ENCODE results near the gene AFG3L2.
"Not testable (repeated sequence)": the region's sequence is repeated elsewhere in the genome, so short reads cannot be mapped to it uniquely, and the experiment has no call there.

AFG3L2 gene

DNA sequence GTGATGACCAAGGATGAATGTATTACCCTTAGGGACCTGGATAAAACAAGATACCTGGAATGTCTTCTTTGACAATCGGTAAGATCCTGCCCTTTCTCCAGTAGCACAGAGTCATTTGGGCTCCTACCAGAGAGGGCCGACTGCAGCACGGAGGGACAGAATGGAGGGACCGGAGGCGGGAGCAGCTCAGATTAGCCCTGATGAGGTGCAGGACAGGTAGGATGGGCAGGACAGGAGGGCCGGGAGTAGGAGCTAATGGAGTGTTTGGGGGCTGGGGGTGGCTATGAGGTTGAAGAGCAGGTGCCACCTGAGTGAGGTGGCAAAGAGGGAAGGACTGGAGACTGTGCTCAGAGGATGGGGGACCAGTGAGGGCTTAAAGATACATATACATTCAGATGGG is 20.8 kb upstream of the AFG3L2 start:
- DNase-seq: no peak

DNA sequence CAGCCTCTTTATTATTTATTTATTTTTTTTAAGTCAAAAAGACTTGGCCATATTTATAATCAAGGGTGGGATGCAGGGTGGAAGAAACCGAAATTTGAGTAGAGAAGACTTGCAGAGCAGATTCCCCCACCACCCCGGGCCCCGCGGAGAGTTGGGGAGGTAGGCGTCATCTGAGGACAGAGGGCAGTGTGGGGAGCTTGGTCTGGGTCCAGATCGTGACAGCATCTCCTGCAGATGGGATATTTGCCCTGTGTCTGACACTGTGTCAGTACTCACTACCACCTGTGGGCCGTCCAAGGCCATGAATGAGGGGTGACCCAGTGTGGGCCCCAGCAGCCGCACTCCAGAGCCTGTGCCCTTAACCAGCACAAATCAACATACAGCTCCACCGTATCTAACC is 20.2 kb upstream of the AFG3L2 start:
- no peak for DNase-seq

GRCh38 chr18:12394428-12394827 is 17.4 kb upstream of the AFG3L2 start:
- no peak for DNase-seq

DNA sequence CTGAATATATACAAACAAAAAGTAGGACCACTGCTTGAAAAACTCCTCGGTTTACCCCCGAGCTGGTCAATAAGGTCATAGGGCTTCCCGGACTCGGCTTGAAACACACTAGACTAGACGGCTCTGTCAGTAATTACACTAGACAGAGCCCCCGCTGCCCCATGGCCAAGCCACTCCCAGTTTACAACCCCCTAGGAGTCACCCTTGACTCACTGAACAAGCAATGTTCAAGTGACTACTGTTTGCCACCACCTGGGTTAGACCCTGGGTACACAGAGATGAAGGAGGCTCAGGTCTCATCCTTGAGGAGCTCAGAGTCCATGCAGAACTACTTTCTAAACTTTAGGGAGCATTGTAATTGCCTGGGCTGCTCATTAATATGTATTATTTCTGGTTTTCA is 17.0 kb upstream of the AFG3L2 start:
- DNase-seq: no peak

DNA sequence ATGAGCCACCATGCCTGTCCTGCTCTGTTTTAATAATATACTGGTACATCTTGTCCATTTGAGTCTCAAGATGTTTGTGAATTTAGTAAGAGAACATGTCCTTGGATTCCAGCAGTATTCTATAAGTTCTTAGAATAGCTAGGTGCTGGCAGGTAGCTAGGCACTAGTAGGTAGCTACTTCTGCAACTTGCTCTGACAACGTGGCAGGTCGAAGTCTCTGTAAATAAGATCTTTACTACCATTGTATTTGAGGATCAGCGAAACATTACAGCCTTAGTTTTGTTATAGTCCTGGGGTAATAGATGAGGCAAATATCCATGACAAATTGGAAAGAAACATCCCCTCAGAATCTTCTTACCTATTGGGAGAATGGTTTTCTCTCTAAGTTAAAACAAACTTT is 16.5 kb upstream of the AFG3L2 start:
- DNase-seq: no peak

GRCh38 chr18:12391487-12392165 is 14.6 kb upstream of the AFG3L2 start:
- DNase-seq: peak in 43 of 56 donors; percentile 7 to 75 (median 35)

- DNase-seq: no peak
These were observed 11.4 kb upstream of the AFG3L2 start for GRCh38 chr18:12388442-12388841.

GRCh38 chr18:12384261-12384660 is 7.2 kb upstream of the AFG3L2 start:
- DNase-seq: no peak

DNA sequence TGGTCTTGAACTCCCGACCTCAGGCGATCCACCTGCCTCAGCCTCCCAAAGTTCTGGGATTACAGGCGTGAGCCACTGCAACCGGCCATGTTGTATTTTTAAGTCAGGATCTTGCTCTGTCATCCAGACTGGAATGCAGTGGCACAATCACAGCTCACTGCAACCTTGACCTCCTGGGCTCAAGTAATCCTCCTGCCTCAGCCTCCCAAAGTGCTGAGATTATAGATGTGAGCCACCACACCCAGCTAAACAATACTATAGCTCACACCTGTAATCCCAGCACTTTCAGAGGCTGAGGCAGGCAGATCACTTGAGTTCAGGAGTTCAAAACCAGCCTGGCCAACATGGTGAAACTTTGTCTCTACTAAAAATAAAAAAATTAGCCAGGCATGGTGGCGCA is 6.7 kb upstream of the AFG3L2 start:
- not testable (repeated sequence) for DNase-seq

DNA sequence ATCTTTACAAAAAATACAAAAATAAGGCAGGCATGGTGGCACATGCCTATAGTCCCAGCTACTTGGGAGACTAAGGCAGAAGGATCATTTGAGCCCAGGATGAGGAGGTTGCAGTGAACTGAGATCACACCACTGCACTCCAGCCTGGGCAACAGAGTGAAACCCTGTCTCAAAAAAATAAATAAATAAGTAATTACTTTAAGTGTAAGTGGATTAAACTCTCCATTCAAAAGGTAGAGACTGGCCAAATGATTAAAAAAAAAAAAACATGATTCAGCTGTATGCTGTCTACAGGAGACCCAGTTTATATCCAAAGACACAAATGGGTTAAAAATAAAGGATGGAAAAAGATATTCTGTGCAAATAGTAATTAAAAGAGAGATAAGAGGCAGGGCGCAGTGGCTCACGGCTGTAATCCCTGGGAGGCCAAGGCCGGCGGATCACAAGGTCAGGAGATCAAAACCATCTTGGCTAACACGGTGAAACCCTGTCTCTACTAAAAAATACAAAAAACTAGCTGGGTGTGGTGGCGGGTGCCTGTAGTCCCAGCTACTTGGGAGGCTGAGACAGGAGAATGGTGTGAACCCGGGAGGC is 5.3 kb upstream of the AFG3L2 start:
- not testable (repeated sequence) for DNase-seq

- not testable (repeated sequence) for DNase-seq
These were observed 1.2 kb upstream of the AFG3L2 start for GRCh38 chr18:12378198-12378558.

DNA sequence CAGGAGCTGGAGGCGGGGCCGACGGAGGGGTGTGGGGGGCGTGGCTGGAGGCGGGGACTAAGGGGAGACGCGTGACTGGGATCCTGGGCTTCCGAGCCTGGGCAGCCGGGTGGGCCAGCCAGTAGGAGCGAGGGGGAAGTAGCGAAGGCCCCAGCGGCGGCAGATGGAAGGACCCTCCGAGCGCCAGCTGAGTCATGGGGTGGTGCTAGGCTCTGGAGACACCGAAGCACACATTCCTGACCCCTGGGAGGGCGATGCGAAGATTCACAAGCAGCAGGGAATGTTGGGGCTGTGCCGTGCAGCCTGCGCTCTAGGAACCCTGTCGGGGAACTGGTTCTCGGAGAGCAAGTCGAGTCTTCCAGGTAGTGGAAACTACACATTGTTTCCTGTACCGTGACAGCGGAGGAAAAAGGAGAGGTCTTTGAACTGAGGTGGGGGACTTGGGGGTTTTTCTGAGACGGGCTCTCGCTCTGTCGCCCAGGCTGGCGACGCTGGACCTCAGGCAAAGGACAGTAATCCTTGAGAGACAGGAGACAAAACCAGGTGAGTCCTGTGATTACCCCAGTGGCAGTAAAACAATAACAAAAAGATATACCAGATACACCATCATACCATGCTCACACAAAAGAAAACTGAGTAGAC is 650 bp upstream of the AFG3L2 start:
- DNase-seq: no peak

DNA sequence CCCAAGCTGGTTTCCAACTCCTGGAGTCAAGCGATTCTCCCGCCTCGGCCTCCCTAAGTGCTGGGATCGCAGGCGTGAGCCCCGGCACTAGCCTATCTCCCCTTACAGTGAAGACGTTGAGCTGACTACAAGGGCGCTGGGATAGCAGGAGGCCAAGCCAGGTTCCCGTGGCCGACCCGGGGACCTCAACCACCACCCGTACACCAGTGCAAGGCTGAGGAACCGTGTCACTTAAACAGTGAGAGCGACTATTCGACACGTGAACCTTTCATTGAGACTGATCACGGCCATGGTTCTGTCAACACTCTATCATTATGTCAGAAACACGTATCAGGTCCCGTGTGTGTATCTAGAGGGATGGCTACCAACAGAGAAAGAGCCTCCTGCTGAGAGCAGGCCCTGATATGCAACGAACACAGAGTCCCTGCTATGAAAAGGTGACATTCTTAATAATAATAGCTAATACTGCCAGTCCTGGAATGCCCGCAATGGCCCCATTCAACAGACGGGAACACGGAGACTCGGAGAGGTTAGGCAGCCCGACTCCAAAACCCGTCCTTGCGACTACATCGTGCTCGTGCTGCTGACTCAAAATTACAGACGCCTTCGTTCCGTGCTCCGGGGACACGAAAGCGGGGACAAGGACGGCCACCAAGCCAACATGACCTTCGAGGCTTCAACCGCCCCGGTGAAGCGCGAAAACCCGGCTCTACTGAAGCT is 833 bp downstream of the AFG3L2 start:
- peak in 1 of 56 donors; percentile 44 for DNase-seq

- no peak for DNase-seq
These were observed 2.6 kb downstream of the AFG3L2 start for GRCh38 chr18:12374401-12374800.

DNA sequence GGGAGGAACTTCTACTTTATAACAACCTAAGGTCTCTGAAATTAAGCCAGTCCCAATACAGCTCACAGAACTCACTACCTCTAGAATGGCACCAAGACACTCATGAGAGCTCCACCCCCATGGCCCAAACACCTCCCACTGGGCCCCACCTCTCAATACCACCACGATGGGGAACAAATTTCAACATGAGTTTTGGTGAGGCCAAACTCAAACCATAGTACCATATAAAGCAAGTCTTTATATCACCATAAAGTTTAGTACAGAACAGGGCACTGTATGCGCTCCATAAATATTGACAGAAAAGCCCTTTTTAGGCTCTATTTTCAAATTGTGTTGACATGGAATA is 3.3 kb downstream of the AFG3L2 start:
- no peak for DNase-seq

DNA sequence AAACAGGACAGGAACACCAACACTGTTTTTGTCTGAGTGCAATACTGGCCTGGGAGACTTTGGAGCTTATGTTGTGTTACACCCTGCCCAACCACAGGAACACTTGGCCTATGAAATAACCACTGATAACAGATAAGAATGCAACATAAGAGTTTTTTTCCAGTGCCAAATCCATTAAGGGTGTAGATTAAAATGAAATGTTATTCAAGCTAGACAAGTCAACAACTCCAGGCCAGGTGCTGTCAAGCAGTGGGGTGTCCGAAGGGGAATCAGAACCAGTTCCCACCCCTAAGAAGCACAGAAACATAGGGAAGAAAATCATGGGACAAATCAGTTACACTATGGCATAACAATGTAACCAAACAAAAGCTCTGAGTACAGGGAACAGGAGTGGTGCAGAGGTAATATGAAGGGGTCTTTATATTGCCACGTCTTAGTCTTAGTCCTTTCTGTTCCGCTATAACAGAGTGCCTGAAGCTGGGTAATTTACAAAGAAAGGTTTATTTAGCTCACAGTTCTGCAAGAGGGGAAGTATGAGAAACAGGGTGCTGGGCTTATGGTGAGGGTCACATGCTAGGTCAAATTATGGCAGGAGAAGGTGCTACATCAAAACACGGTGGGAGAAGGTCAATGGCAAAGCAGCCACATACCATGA is 3.8 kb downstream of the AFG3L2 start:
- DNase-seq: no peak

- DNase-seq: no peak
These were observed 4.6 kb downstream of the AFG3L2 start for GRCh38 chr18:12372406-12372805.

DNA sequence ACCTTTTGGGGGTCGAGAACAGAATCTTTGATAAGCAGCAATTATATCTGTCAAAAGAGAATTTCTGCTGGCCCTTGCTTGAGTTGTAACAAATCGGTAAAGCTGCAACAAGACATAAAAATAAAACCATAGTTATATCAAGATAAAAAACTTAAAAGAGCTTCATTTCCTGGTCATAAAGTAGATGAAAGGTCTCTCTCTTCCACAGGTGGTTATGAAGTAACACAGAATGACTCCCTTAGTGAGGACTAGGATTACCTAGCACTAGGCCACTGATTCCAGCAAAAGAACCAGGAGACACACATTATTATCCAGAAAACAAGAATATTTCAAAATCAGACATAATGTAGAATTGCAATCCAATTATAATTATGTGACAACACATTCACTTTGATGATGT is 5.4 kb downstream of the AFG3L2 start:
- no peak for DNase-seq

DNA sequence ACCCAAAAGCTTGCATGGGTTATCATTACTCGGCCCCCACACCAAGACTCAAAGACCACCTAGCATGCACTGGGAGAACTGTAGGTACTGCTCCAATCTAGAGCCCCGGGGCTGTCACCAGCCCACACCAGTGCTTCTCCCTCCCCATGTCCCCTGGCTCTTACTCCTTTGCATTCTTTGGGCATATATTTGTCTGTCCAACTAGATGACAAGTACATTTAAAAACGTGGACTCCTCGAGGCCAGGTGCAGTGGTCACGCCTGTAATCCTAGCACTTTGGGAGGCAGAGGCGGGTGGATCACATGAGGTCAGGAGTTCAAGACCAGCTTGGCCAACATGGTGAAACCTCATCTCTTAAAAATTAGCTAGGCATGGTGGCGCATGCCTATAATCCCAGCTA is 7.8 kb downstream of the AFG3L2 start:
- no peak for DNase-seq

- DNase-seq: no peak
These were observed 10.2 kb downstream of the AFG3L2 start for GRCh38 chr18:12366784-12367183.

GRCh38 chr18:12366379-12366778 is 10.6 kb downstream of the AFG3L2 start:
- DNase-seq: peak in 5 of 56 donors; percentile 9 to 39 (median 18)
